Ovary (tissue), 9 donors: ENCODE results near the gene ICE2. TPM values are rescaled to one million over a fixed set of nuclear protein-coding genes. Genes with fewer than 3 reads are reported as not detected.
"Not testable (repeated sequence)": the region's sequence is repeated elsewhere in the genome, so short reads cannot be mapped to it uniquely, and the experiment has no call there.

Source experiments
- DNase-seq, 5 donors: peaks; one replicate each; pipeline ENCODE4 v3.0.0-alpha.2; 2019 to 2020
- H3K27ac ChIP-seq, 2 donors: fragments of 200-600 bp; one replicate each; pipeline versions ENCODE4 v1.5.1 to v1.8.0; 2019 to 2022
- H3K27me3 ChIP-seq: fragments of 200-600 bp; one replicate; pipeline ENCODE4 v1.8.0; 2022
- H3K36me3 ChIP-seq: fragments of 200-600 bp; sonication (generic); one replicate; pipeline ENCODE4 v1.5.1; 2019
- H3K4me1 ChIP-seq: one replicate; pipeline ENCODE4 v1.8.1; 2013; ENCODE audit warnings: mild to moderate bottlenecking, moderate library complexity; ENCODE audit not compliant: insufficient read depth
- H3K4me3 ChIP-seq: fragments of 200-600 bp; sonication (generic); one replicate; pipeline ENCODE4 v1.5.1; 2017
- H3K9me3 ChIP-seq, 2 donors: fragments of 200-600 bp in 1 of 2; sonication (generic) in 1 of 2; one replicate each; pipeline versions ENCODE4 v1.5.1 to v1.8.1; 2013 to 2019; ENCODE audit warnings: mild to moderate bottlenecking in 1 of 2, moderate library complexity in 1 of 2
- EP300 ChIP-seq: sonication (generic); formaldehyde crosslinking; IDR thresholded peaks from one replicate; pipeline ENCODE4 v1.6.1; 2017; ENCODE audit warnings: antibody characterized with exemption
- POLR2A ChIP-seq: fragments of 450-650 bp; IDR thresholded peaks from one replicate; pipeline ENCODE4 v1.6.1; 2017; ENCODE audit warnings: antibody characterized with exemption, mild to moderate bottlenecking, moderate library complexity
- WGBS, 3 donors: extraction: QIAGEN DNeasy Blood & Tissue Kit in 1 of 3; methylation state at CpG; one replicate each; pipeline versions ENCODE4 v1.1.5 to v1.1.7; 2013 to 2017; 5-methylcytosine and 5-hydroxymethylcytosine counted together
- intact Hi-C, 4 donors: fragments of 100-400 bp; cut with DNase I; formaldehyde crosslinking; loops; one replicate each; pipeline versions ENCODE4 v1.11.0 to v1.15.1; 2022 to 2023
- polyA plus RNA-seq, 2 donors: library from polyadenylated mRNA; stranded (reverse); fragments of 200-250 nt in 1 of 2; fragments of 350-450 nt in 1 of 2; fragmentation: Illumina TruSeq in 1 of 2; extraction: RNeasy Lipid Tissue Mini Kit (QIAGEN cat#74804) in 1 of 2; gene quantifications; one replicate each; pipeline ENCODE4 v1.2.3, GENCODE V29; 2013 to 2014
- total RNA-seq, 7 donors: library from RNA; depleted of rRNA in 2 of 7; stranded (reverse); fragments of >200 nt in 2 of 7; fragmentation: NEBNext Ultra II Directional in 3 of 7; extraction: Animal tissue kit (Norgen Biotek cat#: 25700) in 3 of 7; gene quantifications; one replicate each; pipeline versions ENCODE4 v1.1.0 to v1.2.4, GENCODE V29; 2016 to 2023
- TF ChIP-seq, protein P1 (sequence below), 3 donors: fragments of 450-650 bp in 2 of 3; fragments of 200-600 bp in 1 of 3; IDR thresholded peaks; one replicate each; pipeline versions ENCODE4 v1.5.1 to v1.8.0; 2016 to 2022; ENCODE audit warnings: antibody characterized with exemption in 3 of 3, mild to moderate bottlenecking in 1 of 3
- donor health status: DM: no; HTN: no; CAD: no; lungs with moderate emphysema.
- donor health status: DM: no; HTN: no; CAD: no.
- donor health status: Bipolar disorder and iron deficiency.
- donor health status: DM: yes; HTN: yes; CAD: no.
- donor health status: DM: no; HTN: no; CAD: no.
- donor health status: DM: yes; HTN: yes; CAD: no.

ICE2 gene
- total and polyA plus RNA-seq, 9 donors = 16.4 to 72.0 (median 53.0) TPM

DNA sequence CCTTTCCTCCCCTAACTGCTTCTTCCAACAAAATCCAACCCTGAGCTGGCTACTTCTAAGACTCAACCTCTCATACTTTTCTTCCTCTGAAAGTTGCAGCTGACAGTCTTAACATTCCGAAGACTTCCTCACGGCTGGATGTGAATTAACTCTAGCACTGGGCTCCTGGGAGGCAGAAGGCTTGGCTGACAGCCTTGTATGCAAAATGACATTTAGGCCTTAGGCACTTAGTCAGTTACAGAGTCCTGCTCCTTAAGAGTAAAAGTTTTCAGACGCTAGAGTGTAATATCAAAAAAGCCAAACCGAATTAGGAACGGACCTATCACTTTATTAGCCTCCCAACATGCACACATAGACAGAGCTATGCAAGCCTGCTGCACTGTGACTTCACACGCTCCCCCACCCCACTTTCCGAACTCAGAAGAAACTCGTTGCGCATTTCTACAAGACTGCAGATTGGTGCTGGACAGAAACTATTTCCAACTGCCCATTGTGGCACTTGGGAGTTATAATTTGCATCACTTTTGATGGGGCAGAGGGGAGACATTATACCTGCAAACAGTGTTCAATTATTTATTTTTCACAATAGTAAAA is 65.6 kb downstream of the ICE2 start:
- Histone ChIP-seq H3K4me1 (no peaks in the 10 kb centered on the region), H3K27me3 (no peaks in the 10 kb centered on the region), H3K9me3 (no peaks in the 10 kb centered on the region), H3K36me3 (no peaks in the 10 kb centered on the region), H3K4me3 (no peak overlapping the region), H3K27ac (no peak overlapping the region)
- intact Hi-C loops = no loop called here
- DNase-seq = no peak
- TF ChIP-seq, protein P1, sequence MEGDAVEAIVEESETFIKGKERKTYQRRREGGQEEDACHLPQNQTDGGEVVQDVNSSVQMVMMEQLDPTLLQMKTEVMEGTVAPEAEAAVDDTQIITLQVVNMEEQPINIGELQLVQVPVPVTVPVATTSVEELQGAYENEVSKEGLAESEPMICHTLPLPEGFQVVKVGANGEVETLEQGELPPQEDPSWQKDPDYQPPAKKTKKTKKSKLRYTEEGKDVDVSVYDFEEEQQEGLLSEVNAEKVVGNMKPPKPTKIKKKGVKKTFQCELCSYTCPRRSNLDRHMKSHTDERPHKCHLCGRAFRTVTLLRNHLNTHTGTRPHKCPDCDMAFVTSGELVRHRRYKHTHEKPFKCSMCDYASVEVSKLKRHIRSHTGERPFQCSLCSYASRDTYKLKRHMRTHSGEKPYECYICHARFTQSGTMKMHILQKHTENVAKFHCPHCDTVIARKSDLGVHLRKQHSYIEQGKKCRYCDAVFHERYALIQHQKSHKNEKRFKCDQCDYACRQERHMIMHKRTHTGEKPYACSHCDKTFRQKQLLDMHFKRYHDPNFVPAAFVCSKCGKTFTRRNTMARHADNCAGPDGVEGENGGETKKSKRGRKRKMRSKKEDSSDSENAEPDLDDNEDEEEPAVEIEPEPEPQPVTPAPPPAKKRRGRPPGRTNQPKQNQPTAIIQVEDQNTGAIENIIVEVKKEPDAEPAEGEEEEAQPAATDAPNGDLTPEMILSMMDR (IDR thresholded peaks at IDR 0.05) = no peak
- TF ChIP-seq POLR2A (no peak), EP300 (no peak)
- WGBS, 3 donors = 59 to 75% (median 61%) methylated on average over 8 to 9 of the region's 9 CpGs

DNA sequence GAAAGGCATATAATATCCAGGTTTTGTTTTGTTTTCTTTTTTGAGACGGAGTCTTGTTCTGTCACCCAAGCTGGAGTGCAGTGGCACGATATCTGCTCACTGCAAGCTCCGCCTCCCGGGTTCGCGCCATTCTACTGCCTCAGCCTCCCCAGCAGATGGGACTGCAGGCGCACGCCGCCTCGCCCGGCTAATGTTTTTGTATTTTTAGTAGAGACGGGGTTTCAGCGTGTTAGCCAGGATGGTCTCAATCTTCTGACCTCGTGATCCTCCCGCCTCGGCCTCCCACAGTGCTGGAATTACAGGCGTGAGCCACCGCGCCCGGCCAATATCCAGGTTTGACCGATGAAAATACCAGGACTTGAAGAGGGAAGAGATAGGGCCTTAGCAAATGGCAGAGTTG is 66.1 kb downstream of the ICE2 start:
- H3K4me1 ChIP-seq, DNase-seq, H3K27ac ChIP-seq, H3K36me3 ChIP-seq, intact Hi-C loops, H3K9me3 ChIP-seq, H3K4me3 ChIP-seq, H3K27me3 ChIP-seq: not testable (repeated sequence)
- 95% methylated on average over 21 of the region's 21 CpGs for WGBS, 3 donors

GRCh38 chr15:60411774-60412425 is 67.0 kb downstream of the ICE2 start:
- Histone ChIP-seq H3K9me3 (no peaks in the 10 kb centered on the region), H3K4me1 (no peaks in the 10 kb centered on the region), H3K4me3 (no peak overlapping the region), H3K27me3 (no peaks in the 10 kb centered on the region), H3K36me3 (no peaks in the 10 kb centered on the region), H3K27ac (no peak overlapping the region)
- 76 to 85% (median 83%) methylated on average over 9 of the region's 9 CpGs for WGBS, 3 donors
- no peak for DNase-seq
- intact Hi-C loops = no loop called here
- TF ChIP-seq EP300 (no peak), POLR2A (no peak)
- TF ChIP-seq, protein P1 (IDR thresholded peaks at IDR 0.05) = no peak

DNA sequence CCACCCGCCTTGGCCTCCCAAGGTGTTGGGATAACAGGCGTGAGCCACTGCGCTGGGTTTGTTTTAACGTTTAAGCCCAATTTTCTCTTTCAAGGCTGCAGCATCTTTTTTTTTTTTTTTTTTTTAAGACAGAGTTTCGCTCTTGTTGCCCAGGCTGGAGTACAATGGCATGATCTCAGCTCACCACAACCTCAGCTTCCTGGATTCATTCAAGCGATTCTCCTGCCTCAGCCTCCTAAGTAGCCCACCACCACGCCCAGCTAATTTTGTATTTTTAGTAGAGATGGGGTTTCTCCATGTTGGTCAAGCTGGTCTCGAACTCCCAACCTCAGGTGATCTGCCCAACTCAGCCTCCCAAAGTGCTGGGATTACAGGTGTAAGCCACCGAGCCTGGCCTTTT is 68.6 kb downstream of the ICE2 start:
- H3K36me3 ChIP-seq, H3K4me3 ChIP-seq, H3K9me3 ChIP-seq, H3K27ac ChIP-seq, H3K27me3 ChIP-seq, DNase-seq, intact Hi-C loops, H3K4me1 ChIP-seq: not testable (repeated sequence)
- 92 to 96% (median 95%) methylated on average over 9 of the region's 9 CpGs for WGBS, 3 donors

GRCh38 chr15:60408463-60408981 is 70.4 kb downstream of the ICE2 start:
- no peaks in the 10 kb centered on the region for H3K36me3 ChIP-seq
- peaks cover 3% of the 10 kb centered on the region for H3K4me1 ChIP-seq
- no peaks in the 10 kb centered on the region for H3K9me3 ChIP-seq
- TF ChIP-seq EP300 (no peak), POLR2A (no peak)
- TF ChIP-seq, protein P1 (IDR thresholded peaks at IDR 0.05) = no peak
- intact Hi-C loops = no loop called here
- H3K4me3 ChIP-seq = no peak overlapping the region
- no peak overlapping the region for H3K27ac ChIP-seq
- no peaks in the 10 kb centered on the region for H3K27me3 ChIP-seq
- DNase-seq = no peak
